GM12892 (cell line): ENCODE results near the gene RNF123.
A peak's percentile ranks its signal among the peaks of the same experiment; 100 is the strongest.
"Not testable (repeated sequence)": the region's sequence is repeated elsewhere in the genome, so short reads cannot be mapped to it uniquely, and the experiment has no call there.

ENCODE experiments used
- DNase-seq: peaks from one replicate; pipeline ENCODE4 v3.0.0; 2011; ENCODE audit not compliant: insufficient read length
- FAIRE-seq: peaks from 2 replicates; lab custom pipeline; 2011; peaks lifted over from hg19 to GRCh38; lab: Jason Lieb, UNC
- POLR2A ChIP-seq: IDR thresholded peaks from 2 replicates; pipeline ENCODE4 v1.6.1; 2011; ENCODE audit warnings: low read depth, low read length, control low read depth
- POLR2AphosphoS5 ChIP-seq: IDR thresholded peaks from 2 replicates; pipeline ENCODE4 v1.6.1; 2011; ENCODE audit warnings: low read depth, low read length, control low read depth
- TAF1 ChIP-seq: IDR thresholded peaks from 2 replicates; pipeline ENCODE4 v1.6.1; 2011; ENCODE audit warnings: low read depth, mild to moderate bottlenecking, control low read depth, low read length, borderline replicate concordance

Gene RNF123

DNA sequence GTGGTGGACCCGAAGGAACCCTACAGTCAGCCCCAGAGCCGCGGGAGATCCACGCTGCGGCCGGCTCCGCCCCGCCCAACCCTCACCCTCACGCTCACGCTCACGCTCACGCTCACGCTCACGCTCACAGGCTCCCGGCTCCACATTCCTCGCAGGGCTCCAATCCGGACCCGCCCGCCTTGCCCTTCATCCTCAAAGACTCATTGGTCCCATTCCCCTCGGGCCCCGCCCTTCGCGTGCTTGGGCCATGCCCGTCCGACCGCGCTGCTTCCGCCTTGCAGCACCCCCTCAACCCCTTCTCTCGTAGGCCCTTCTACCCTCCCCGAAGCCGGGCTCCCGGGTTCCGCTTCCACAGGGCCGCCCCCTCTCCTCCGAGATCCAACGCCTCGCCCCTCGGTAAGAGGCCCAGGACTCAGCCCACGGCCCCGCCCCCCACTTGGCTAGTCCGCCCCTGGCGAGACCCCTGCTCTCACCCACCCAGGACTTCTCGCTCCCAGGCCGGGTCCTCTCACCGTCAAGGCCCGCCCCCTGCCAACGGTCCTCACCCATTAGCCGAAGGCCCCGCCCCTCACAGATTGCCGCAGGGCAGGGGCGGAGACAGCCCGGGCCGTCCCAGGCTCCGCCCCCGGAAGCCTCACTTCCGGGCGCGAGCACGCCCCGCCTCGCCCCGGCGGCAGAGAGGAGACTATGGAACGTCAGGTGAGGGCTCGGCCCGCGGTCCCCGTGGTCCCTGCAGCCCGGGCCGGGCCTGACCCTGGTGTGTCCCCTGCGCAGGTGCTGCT is 15.5 kb upstream of the RNF123 start, which contains the start of gene APEH:
TSS of gene APEH (plus strand) at position 637 of the 782 bp plus-strand sequence. CDS start at position 688, 51 bp downstream.
- TF ChIP-seq TAF1 (0 out of 2 replicates have a peak, but pooled peaks have one; percentile 53), POLR2A (peak; percentile 66), POLR2AphosphoS5 (peak; percentile 6; the same call in 1 of the 2 replicates)
- DNase-seq (peak; percentile 98), FAIRE-seq (peak; percentile 100)

DNA sequence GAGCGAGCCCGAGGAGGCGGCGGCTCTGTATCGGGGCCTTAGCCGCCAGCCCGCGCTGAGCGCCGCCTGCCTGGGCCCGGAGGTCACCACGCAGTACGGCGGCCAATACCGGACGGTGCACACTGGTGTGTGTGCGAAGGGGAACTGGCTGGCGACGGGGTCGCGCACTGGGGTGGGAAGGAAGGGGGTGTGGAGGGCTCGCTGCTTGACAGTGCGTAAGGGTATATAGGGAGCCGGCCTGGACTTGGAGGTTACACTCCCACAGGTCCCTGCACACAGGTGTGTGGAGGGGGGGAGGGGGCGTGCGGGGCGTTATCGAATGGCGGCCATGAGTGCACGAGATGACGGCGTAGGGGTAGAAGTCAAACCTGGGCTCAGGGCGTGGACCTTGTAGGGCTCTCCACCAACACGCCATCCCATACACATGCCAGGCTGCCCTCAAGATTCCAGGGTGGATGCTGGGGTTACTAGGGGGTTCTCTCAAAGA is 14.8 kb upstream of the RNF123 start:
- no peak for TF ChIP-seq POLR2AphosphoS5
- no peak for TF ChIP-seq POLR2A
- no peak for TF ChIP-seq TAF1
- no peak for DNase-seq
- no peak for FAIRE-seq

GRCh38 chr3:49675912-49676311 is 13.4 kb upstream of the RNF123 start:
- TF ChIP-seq TAF1 (no peak), POLR2A (no peak), POLR2AphosphoS5 (0 out of 2 replicates have a peak, but pooled peaks have one; percentile 2)
- DNase-seq: no peak
- FAIRE-seq: no peak

- no peak for FAIRE-seq
- DNase-seq: no peak
- no peak for TF ChIP-seq TAF1
- no peak for TF ChIP-seq POLR2A
- TF ChIP-seq POLR2AphosphoS5: no peak
These were observed 8.7 kb upstream of the RNF123 start for GRCh38 chr3:49680493-49681231.

DNA sequence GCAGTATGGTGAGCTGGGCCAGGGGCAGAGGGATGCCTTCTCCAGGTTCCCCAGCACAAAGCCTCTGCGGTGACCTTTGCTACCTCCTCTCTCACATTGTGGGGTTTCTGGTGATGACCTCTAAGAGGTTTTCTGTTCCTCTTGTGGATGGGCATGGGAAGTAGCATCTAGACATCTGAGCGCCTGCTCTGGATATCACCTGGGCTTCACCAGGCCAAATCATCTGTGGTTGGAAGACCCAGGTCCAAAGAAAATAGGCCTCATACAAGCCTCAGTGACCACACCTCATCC is 8.2 kb upstream of the RNF123 start:
- DNase-seq (no peak), FAIRE-seq (no peak)
- no peak for TF ChIP-seq POLR2AphosphoS5
- TF ChIP-seq TAF1: no peak

GRCh38 chr3:49681543-49681942 is 7.8 kb upstream of the RNF123 start:
- no peak for TF ChIP-seq TAF1
- TF ChIP-seq POLR2AphosphoS5: no peak
- TF ChIP-seq POLR2A: no peak
- FAIRE-seq: no peak
- no peak for DNase-seq

- FAIRE-seq (no peak), DNase-seq (no peak)
- TF ChIP-seq TAF1 (no peak), POLR2A (no peak)
These were observed 6.2 kb upstream of the RNF123 start for GRCh38 chr3:49683162-49683561.

GRCh38 chr3:49684453-49684852 is 4.9 kb upstream of the RNF123 start:
- not testable (repeated sequence) for DNase-seq, FAIRE-seq

GRCh38 chr3:49685103-49685502 is 4.3 kb upstream of the RNF123 start:
- FAIRE-seq, DNase-seq: not testable (repeated sequence)

DNA sequence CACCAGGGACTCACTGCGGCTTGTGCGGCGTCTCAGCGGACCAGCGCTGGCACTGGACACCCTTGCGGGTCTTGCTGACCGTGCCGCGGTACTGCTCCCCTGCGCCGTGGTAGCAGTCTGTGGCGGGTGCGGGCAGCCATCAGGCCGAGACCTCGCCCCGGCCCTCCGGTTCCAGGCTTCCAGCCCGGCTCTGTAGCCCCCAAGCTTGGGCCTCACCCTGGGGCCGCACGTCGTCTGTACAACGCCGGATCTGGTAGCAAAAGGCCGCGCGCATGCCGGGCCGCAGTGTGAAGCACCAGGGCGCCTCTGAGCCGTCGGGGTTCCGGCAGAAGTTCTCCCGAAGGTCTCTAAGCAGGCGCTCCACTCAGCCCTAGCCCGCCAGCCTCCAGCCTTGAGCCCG is 3.5 kb upstream of the RNF123 start:
- DNase-seq, FAIRE-seq: not testable (repeated sequence)

GRCh38 chr3:49686346-49686745 is 3.0 kb upstream of the RNF123 start:
- DNase-seq, FAIRE-seq: not testable (repeated sequence)

DNA sequence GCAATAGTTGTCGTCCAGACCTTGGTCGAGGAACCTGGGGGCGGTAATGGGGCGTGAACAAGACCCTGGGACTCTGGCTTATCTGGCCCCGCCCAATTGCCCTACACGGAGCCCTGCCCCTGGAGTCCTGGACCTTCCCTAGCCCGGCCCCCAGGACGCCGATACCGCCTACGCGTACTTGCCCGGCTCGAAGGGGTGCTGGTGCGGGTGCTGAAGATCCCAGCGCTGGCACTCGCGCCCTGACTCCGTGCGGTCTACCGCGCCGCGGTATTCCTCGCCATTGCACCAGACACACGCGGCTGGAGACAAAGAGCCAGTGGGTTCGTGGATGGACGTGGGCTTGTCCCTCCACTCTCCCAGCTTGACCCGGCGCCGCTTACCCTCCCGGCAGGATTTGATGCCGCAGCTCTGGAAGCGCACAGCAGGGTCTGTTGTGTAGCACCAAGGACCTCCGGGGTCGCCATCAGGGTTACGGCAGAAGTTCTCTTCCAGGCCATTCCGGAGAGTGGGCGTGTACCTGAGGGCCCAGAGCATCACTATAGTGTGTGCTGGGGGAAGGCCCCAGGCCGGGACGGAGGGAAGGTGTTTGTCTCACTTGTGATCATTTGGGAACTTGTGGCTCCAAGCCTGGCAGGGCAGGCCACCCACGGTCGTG is 2.5 kb upstream of the RNF123 start:
- DNase-seq, FAIRE-seq: not testable (repeated sequence)

- DNase-seq, FAIRE-seq: not testable (repeated sequence)
These were observed 1.9 kb upstream of the RNF123 start for GRCh38 chr3:49687424-49687795.

- DNase-seq, FAIRE-seq: not testable (repeated sequence)
These were observed 865 bp upstream of the RNF123 start for GRCh38 chr3:49688338-49689045.

DNA sequence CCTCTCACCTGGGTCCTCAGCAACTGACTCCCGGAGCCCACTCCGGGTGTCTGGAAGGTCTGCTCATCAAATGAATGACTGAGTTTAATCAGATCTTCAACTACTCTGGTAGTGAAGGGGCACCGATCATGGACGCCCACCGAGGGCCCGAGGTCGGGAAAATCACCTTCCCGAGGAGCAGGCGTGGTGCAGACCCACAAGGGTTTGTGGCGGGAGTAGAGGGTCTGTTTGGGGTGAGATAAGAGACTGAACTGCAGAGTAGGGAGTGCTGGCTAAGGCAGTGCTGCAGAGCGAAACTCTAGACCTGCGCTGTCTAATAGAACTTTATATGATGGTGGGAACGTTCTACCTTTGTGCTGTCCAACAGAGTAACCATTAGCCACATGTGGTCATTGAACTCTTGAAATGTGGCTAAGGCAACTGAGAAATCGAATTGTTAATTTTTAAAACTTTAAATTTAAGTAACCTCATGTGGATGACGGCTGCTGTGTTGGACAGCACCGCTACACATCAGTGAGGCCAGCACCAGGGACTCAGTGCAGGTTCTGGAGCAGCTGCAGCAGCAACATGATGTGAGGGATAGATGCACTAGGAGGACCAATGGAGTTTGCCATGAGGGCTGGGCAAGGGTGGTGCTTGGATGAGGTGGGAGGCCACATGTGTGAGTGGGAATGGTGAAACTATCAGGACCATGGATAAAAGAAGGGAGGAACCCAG is 709 bp downstream of the RNF123 start:
- FAIRE-seq, DNase-seq: not testable (repeated sequence)

DNA sequence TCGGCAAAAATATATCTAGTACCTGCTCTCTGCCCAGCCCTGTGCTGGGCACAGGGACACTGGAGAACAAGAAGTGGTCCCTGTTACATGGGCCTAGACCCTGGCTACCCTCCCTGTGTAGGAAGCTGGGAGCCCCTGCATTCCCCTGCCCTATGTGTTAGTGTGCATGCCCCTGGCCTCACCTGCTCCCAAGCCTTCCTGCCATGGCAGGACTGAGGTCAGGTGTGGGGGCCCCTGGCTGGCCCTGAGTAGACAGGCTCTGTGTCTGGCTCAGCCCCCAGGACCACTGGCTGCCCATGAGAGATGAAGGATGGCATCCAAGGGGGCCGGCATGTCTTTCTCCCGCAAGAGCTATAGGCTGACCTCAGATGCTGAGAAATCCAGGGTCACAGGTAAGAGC is 1.5 kb downstream of the RNF123 start:
- not testable (repeated sequence) for FAIRE-seq, DNase-seq

DNA sequence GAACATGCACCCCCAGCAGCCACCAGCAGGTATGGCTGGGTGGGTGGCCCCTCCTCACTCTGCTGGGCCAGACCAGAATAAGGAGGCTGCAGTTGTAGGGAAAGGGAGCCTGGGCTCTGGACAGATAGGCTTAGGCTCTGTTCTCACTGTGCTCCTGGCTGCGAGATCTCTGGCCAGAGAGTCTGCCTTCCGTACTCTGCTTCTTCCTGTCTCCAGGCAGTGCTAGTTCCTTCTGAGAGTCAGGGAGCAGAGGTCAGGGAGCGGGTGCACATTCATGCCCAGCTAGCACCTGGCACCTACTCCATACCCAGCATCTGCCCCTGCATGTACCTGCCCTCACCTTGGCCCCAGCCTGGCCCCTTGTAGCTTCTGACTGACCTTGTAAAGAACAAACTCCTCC is 2.1 kb downstream of the RNF123 start:
- FAIRE-seq, DNase-seq: not testable (repeated sequence)
